Dendritic cell treated with granulocyte-macrophage colony-stimulating factor and Interleukin-4, amounts not matched to agents 40 ng/mL and 50 ng/mL, for 4 days (primary cell): ENCODE measurements around the gene FAM163B.

Experiments used
- H3K27ac Mint-ChIP-seq: one replicate; pipeline ENCODE4 v1.8.0; 2022; ENCODE audit warnings: mild to moderate bottlenecking, mixed read lengths
- H3K27me3 Mint-ChIP-seq: one replicate; pipeline ENCODE4 v1.8.0; 2022; ENCODE audit warnings: mild to moderate bottlenecking, mixed read lengths
- H3K36me3 Mint-ChIP-seq: one replicate; pipeline ENCODE4 v1.8.0; 2022; ENCODE audit warnings: low read depth, mixed read lengths
- H3K4me1 Mint-ChIP-seq: one replicate; pipeline ENCODE4 v1.8.0; 2022; ENCODE audit warnings: low read depth, mixed read lengths
- H3K4me3 Mint-ChIP-seq: one replicate; pipeline ENCODE4 v1.8.0; 2022; ENCODE audit warnings: mild to moderate bottlenecking, moderate library complexity, mixed read lengths
- H3K9me3 Mint-ChIP-seq: one replicate; pipeline ENCODE4 v1.8.0; 2022; ENCODE audit warnings: mixed read lengths
- intact Hi-C: fragments of 100-400 bp; cut with micrococcal nuclease; formaldehyde crosslinking; loops from one replicate; pipeline ENCODE4 v1.15.0; 2022

Gene FAM163B

GRCh38 chr9:133591985-133592384 is 17.2 kb downstream of the FAM163B start:
- Mint-ChIP-seq H3K27me3 (peaks cover 5% of the 10 kb centered on the region), H3K4me3 (no peak overlapping the region), H3K36me3 (no peaks in the 10 kb centered on the region), H3K4me1 (no peaks in the 10 kb centered on the region), H3K27ac (no peak overlapping the region), H3K9me3 (peaks cover 11% of the 10 kb centered on the region)
- intact Hi-C loops, result no loop called here

- H3K4me1 Mint-ChIP-seq, result no peaks in the 10 kb centered on the region
- peaks cover 11% of the 10 kb centered on the region for H3K9me3 Mint-ChIP-seq
- H3K27ac Mint-ChIP-seq, result no peak overlapping the region
- intact Hi-C loops, result no loop called here
- H3K36me3 Mint-ChIP-seq, result no peaks in the 10 kb centered on the region
- no peak overlapping the region for H3K4me3 Mint-ChIP-seq
- peaks cover 12% of the 10 kb centered on the region for H3K27me3 Mint-ChIP-seq
These were observed 17.9 kb downstream of the FAM163B start for GRCh38 chr9:133591116-133591910.

- Mint-ChIP-seq H3K36me3 (no peaks in the 10 kb centered on the region), H3K4me1 (no peaks in the 10 kb centered on the region), H3K4me3 (no peak overlapping the region), H3K9me3 (peaks cover 11% of the 10 kb centered on the region), H3K27ac (no peak overlapping the region), H3K27me3 (peaks cover 21% of the 10 kb centered on the region)
- intact Hi-C loops, result no loop called here
These were observed 18.8 kb downstream of the FAM163B start for GRCh38 chr9:133590231-133590855.

- no peaks in the 10 kb centered on the region for H3K36me3 Mint-ChIP-seq
- intact Hi-C loops, result no loop called here
- no peak overlapping the region for H3K4me3 Mint-ChIP-seq
- no peak overlapping the region for H3K27ac Mint-ChIP-seq
- peaks cover 11% of the 10 kb centered on the region for H3K9me3 Mint-ChIP-seq
- no peaks in the 10 kb centered on the region for H3K4me1 Mint-ChIP-seq
- peaks cover 28% of the 10 kb centered on the region for H3K27me3 Mint-ChIP-seq
These were observed 19.5 kb downstream of the FAM163B start for GRCh38 chr9:133589454-133590227.

GRCh38 chr9:133587466-133587865 is 21.7 kb downstream of the FAM163B start:
- H3K27ac Mint-ChIP-seq, result no peak overlapping the region
- no peak overlapping the region for H3K4me3 Mint-ChIP-seq
- no peaks in the 10 kb centered on the region for H3K4me1 Mint-ChIP-seq
- intact Hi-C loops, result no loop called here
- H3K9me3 Mint-ChIP-seq, result peaks cover 11% of the 10 kb centered on the region
- H3K27me3 Mint-ChIP-seq, result peaks cover 43% of the 10 kb centered on the region
- H3K36me3 Mint-ChIP-seq, result no peaks in the 10 kb centered on the region

- Mint-ChIP-seq H3K36me3 (no peaks in the 10 kb centered on the region), H3K27me3 (peaks cover 43% of the 10 kb centered on the region), H3K9me3 (peaks cover 11% of the 10 kb centered on the region), H3K27ac (no peak overlapping the region), H3K4me1 (no peaks in the 10 kb centered on the region), H3K4me3 (no peak overlapping the region)
- intact Hi-C loops, result no loop called here
These were observed 22.1 kb downstream of the FAM163B start for GRCh38 chr9:133587051-133587450.

GRCh38 chr9:133585481-133586351 is 23.5 kb downstream of the FAM163B start:
- Mint-ChIP-seq H3K4me3 (no peak overlapping the region), H3K36me3 (no peaks in the 10 kb centered on the region), H3K27ac (no peak overlapping the region), H3K27me3 (peaks cover 45% of the 10 kb centered on the region), H3K9me3 (peaks cover 11% of the 10 kb centered on the region), H3K4me1 (no peaks in the 10 kb centered on the region)
- intact Hi-C loops, result no loop called here

- H3K36me3 Mint-ChIP-seq, result no peaks in the 10 kb centered on the region
- intact Hi-C loops, result no loop called here
- peaks cover 11% of the 10 kb centered on the region for H3K9me3 Mint-ChIP-seq
- peaks cover 54% of the 10 kb centered on the region for H3K27me3 Mint-ChIP-seq
- no peaks in the 10 kb centered on the region for H3K4me1 Mint-ChIP-seq
- no peak overlapping the region for H3K27ac Mint-ChIP-seq
- no peak overlapping the region for H3K4me3 Mint-ChIP-seq
These were observed 24.4 kb downstream of the FAM163B start for GRCh38 chr9:133584559-133585476.

GRCh38 chr9:133584167-133584558 is 25.0 kb downstream of the FAM163B start:
- no peaks in the 10 kb centered on the region for H3K36me3 Mint-ChIP-seq
- H3K4me1 Mint-ChIP-seq, result no peaks in the 10 kb centered on the region
- peaks cover 11% of the 10 kb centered on the region for H3K9me3 Mint-ChIP-seq
- no peak overlapping the region for H3K4me3 Mint-ChIP-seq
- peaks cover 61% of the 10 kb centered on the region for H3K27me3 Mint-ChIP-seq
- no peak overlapping the region for H3K27ac Mint-ChIP-seq
- intact Hi-C loops, result no loop called here

GRCh38 chr9:133583586-133583985 is 25.6 kb downstream of the FAM163B start:
- Mint-ChIP-seq H3K27ac (no peak overlapping the region), H3K9me3 (peaks cover 7% of the 10 kb centered on the region), H3K4me3 (no peak overlapping the region), H3K27me3 (peaks cover 67% of the 10 kb centered on the region), H3K4me1 (no peaks in the 10 kb centered on the region), H3K36me3 (no peaks in the 10 kb centered on the region)
- intact Hi-C loops, result no loop called here

GRCh38 chr9:133583111-133583510 is 26.1 kb downstream of the FAM163B start:
- Mint-ChIP-seq H3K27me3 (peaks cover 71% of the 10 kb centered on the region), H3K27ac (no peak overlapping the region), H3K4me3 (no peak overlapping the region), H3K9me3 (peaks cover 3% of the 10 kb centered on the region), H3K4me1 (no peaks in the 10 kb centered on the region), H3K36me3 (no peaks in the 10 kb centered on the region)
- intact Hi-C loops, result no loop called here

GRCh38 chr9:133582501-133583045 is 26.6 kb downstream of the FAM163B start:
- no peak overlapping the region for H3K4me3 Mint-ChIP-seq
- intact Hi-C loops, result no loop called here
- no peaks in the 10 kb centered on the region for H3K4me1 Mint-ChIP-seq
- no peaks in the 10 kb centered on the region for H3K9me3 Mint-ChIP-seq
- no peaks in the 10 kb centered on the region for H3K36me3 Mint-ChIP-seq
- no peak overlapping the region for H3K27ac Mint-ChIP-seq
- H3K27me3 Mint-ChIP-seq, result peaks cover 77% of the 10 kb centered on the region
